ENCODE data around the gene PDE3B.

DNA sequence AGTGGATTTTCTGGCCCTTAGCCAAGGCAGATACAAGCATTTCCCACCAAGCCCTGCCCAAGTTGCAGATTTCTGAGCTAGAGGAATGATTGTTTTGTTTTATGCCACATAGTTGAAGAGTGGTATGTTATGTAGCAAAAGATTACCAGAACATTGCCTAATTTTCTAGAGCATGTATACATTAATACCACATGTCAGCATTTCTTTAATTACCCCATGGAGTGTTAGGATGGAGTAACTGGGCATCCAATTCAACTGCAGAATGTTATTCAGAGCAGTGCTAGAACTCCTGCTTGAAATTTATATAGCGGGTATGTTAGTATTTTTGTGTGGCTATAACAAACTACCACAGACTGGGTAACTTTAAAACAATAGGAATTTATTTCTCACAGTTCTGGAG, 272.8 kb downstream of the PDE3B start:
- TF ChIP-seq, protein P1, sequence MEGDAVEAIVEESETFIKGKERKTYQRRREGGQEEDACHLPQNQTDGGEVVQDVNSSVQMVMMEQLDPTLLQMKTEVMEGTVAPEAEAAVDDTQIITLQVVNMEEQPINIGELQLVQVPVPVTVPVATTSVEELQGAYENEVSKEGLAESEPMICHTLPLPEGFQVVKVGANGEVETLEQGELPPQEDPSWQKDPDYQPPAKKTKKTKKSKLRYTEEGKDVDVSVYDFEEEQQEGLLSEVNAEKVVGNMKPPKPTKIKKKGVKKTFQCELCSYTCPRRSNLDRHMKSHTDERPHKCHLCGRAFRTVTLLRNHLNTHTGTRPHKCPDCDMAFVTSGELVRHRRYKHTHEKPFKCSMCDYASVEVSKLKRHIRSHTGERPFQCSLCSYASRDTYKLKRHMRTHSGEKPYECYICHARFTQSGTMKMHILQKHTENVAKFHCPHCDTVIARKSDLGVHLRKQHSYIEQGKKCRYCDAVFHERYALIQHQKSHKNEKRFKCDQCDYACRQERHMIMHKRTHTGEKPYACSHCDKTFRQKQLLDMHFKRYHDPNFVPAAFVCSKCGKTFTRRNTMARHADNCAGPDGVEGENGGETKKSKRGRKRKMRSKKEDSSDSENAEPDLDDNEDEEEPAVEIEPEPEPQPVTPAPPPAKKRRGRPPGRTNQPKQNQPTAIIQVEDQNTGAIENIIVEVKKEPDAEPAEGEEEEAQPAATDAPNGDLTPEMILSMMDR (IDR thresholded peaks at IDR 0.05) = no peak
- TF ChIP-seq EZH2phosphoT487 (IDR thresholded peaks at IDR 0.05; ENCODE audit: borderline replicate concordance, low read depth) (no peak), RAD21 (IDR thresholded peaks at IDR 0.05; ENCODE audit: low read length) (no peak), YY1 (IDR thresholded peaks at IDR 0.05; ENCODE audit: low read depth) (no peak), ELF1 (IDR thresholded peaks at IDR 0.05) (no peak), MXI1 (IDR thresholded peaks at IDR 0.05; ENCODE audit: low read depth, low read length) (no peak), CHD2 (IDR thresholded peaks at IDR 0.05; ENCODE audit: low read length, partially characterized antibody) (no peak), TEAD4 (IDR thresholded peaks at IDR 0.05; ENCODE audit: borderline replicate concordance, insufficient read depth) (no peak), NFIC (IDR thresholded peaks at IDR 0.05; ENCODE audit: borderline replicate concordance) (no peak)

Measured in SK-N-SH (cell line).